Activated T-cell treated with anti-CD3 and anti-CD28 coated beads, Interleukin-2, amount 50 U/mL, for 24 hours (primary cell): ENCODE data around the gene WEE1.
"Not testable (repeated sequence)": the region's sequence is repeated elsewhere in the genome, so short reads cannot be mapped to it uniquely, and the experiment has no call there.

ENCODE experiments used
- DNase-seq: peaks from one replicate; pipeline ENCODE4 v3.0.0-alpha.2; 2020
- H3K27ac Mint-ChIP-seq: 2 replicates; pipeline ENCODE4 v1.8.0; 2020; ENCODE audit warnings: mild to moderate bottlenecking, mixed read lengths
- H3K27me3 Mint-ChIP-seq: 2 replicates; pipeline ENCODE4 v1.8.0; 2020; ENCODE audit warnings: mixed read lengths
- H3K36me3 Mint-ChIP-seq: 2 replicates; pipeline ENCODE4 v1.8.0; 2020; ENCODE audit warnings: low read depth, mixed read lengths
- H3K4me1 Mint-ChIP-seq: 2 replicates; pipeline ENCODE4 v1.8.0; 2020; ENCODE audit warnings: low read depth, mixed read lengths
- H3K4me3 Mint-ChIP-seq: 2 replicates; pipeline ENCODE4 v1.8.0; 2020; ENCODE audit warnings: mild to moderate bottlenecking, moderate library complexity, mixed read lengths
- H3K9me3 Mint-ChIP-seq: 2 replicates; pipeline ENCODE4 v1.8.0; 2020; ENCODE audit warnings: mixed read lengths

The WEE1 gene

DNA sequence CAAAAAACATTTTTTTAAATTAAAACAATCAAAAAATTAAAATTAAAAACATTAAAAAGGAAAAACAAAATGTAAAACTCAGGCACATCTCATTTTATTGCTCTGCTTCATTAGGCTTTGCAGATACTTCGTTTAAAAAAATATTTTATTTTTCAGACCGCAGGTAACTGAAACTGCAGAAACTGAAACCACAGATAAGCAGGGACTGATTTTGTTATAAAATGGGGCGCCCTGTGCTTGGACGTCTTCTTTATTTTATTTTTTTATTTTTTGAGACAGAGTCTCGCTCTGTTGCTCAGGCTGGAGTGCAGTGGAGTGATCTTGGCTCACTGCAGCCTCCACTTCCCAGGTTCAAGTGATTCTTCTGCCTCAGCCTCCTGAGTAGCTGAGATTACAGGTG is 24.3 kb upstream of the WEE1 start:
- H3K9me3 Mint-ChIP-seq, H3K27ac Mint-ChIP-seq, H3K36me3 Mint-ChIP-seq, H3K4me3 Mint-ChIP-seq, H3K4me1 Mint-ChIP-seq, H3K27me3 Mint-ChIP-seq, DNase-seq: not testable (repeated sequence)

DNA sequence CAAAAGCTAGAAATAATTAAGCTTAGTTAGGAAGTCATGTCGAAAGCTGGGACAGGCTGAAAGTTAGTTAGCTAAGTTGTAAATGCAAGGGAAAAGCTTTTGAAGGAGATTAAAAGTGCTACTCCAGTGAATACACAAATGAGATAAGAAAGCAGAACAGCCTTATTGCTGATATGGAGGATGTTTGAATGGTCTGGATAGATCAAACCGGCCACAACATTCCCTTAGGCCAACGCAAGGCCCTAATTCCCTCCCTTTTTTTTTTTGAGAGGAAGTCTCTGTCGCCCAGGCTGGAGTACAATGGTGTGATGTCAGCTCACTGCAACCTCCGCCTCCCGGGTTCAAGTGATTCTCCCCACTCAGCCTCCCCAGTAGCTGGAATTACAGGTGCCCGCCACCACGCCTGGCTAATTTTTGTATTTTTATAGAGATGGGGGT is 23.3 kb upstream of the WEE1 start:
- Mint-ChIP-seq H3K27me3 (no peaks in the 10 kb centered on the region), H3K36me3 (peaks cover 7% of the 10 kb centered on the region), H3K9me3 (no peaks in the 10 kb centered on the region), H3K4me3 (no peak overlapping the region), H3K4me1 (no peaks in the 10 kb centered on the region), H3K27ac (no peak overlapping the region)
- DNase-seq = no peak

DNA sequence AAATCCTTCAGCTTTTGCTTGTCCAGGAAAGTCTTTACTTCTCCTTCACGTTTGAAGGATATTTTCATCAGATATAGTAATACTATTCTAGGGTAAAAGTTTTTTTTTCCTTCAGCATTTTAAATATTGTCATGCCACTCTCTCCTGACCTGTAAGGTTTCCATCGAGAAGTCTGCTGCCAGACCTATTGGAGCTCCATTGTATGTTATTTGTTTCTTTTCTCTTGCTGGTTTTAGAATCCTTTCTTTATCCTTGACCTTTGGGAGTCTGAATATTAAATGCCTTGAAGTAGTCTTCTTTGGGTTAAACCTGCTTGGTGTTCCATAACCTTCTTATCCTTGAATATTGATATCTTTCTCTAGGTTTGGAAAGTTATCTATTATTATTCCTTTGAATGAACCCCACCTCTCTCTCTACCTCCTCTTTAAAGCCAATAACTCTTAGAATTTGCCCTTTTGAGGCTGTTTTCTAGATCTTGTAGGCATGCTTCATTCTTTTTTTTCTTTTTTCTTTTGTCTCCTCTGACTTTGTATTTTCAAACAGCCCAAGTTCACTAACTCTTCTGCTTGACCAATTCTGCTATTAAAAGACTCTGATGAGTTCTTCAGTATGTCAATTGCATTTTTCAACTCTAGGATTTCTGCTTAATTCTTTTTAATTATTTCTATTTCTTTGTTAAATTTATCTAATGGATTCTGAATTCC is 12.0 kb upstream of the WEE1 start:
- Mint-ChIP-seq H3K27ac (no peak overlapping the region), H3K27me3 (no peaks in the 10 kb centered on the region), H3K9me3 (peaks cover 12% of the 10 kb centered on the region), H3K36me3 (peaks cover 9% of the 10 kb centered on the region), H3K4me3 (no peak overlapping the region), H3K4me1 (peaks cover 14% of the 10 kb centered on the region)
- DNase-seq = no peak

DNA sequence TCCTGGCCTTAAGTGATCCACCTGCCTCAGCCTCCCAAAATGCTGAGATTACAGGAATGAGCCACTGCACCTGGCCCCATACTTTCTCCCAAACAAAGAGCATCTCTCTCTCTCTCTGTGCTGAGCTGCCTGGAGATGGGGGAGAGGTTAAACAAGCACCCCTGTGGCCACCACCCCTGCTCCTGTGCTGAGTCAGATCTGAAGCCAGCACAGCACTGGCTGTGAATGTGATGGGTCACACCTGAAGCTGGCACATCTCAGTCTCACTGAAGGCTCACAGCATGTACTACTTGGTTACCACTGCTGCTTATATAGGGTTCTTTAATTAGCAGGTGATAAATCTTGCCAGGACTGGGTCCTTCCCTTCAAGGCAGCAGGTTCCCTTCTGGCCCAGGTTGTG is 10.8 kb upstream of the WEE1 start:
- H3K4me1 Mint-ChIP-seq = peaks cover 21% of the 10 kb centered on the region
- peaks cover 6% of the 10 kb centered on the region for H3K36me3 Mint-ChIP-seq
- peaks cover 12% of the 10 kb centered on the region for H3K9me3 Mint-ChIP-seq
- no peaks in the 10 kb centered on the region for H3K27me3 Mint-ChIP-seq
- DNase-seq = no peak
- H3K4me3 Mint-ChIP-seq = no peak overlapping the region
- no peak overlapping the region for H3K27ac Mint-ChIP-seq

DNA sequence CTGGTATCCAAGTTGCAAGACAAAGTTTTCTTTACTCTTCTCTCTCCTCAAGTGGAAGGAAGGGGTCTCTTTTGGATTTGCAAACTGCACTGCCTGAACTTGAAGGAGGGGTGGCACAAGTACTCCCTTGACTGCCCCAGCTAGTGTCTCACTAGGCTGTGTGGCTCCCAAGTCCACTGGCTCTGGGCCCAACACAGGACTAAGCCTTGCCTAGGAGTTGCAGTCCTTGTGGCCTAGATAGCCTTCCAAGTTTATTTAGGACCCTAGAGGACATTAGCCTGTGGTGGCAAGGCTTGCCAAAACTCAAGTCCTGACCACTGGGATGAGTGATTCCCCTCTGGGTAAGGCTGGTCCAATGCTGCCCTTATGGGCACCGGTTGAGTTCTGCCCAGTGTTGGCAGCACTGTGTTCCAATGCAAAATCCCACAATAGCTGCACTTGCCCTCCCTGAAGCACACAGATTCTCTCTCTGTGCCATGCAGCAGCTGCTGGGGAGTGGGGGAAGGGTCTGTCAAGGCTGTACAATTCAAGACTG is 10.2 kb upstream of the WEE1 start:
- Mint-ChIP-seq H3K9me3 (peaks cover 12% of the 10 kb centered on the region), H3K27ac (no peak overlapping the region), H3K36me3 (peaks cover 6% of the 10 kb centered on the region), H3K4me1 (peaks cover 21% of the 10 kb centered on the region), H3K27me3 (no peaks in the 10 kb centered on the region), H3K4me3 (no peak overlapping the region)
- no peak for DNase-seq

DNA sequence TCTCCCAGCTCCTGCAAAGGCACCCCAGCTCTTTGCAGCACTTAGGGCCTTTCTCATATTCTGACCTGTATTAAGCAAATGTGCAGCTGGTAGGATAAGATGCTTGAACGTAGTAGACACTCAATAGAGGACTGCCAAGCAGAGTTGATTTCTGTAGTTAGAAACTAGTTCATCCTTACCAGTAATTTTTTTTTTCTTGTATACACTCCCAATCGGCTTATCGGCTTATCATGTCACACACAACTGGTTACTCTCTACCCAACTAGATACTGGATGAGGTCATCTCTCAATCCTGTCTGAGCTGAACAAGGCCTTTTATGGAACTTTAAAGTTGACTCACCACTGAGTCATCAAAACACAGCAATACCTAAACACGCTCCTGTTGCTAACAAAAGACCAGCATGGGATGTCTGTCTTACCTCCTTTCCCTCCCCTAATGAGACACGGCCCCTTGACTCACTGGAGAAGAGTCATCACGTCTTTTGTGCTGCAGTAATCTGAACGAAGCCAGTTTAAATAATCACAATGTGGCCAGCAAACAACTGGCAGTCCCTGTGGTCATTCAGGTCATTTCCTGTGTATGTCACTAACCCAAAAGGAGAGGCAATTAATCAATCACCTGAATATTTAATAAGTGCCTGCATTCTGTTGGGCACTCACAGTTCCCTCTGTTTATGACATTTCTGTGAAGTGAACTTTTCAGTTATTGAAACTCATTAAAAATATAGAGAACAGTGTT is 7.5 kb upstream of the WEE1 start:
- peak overlapping the region; percentile 89 for H3K27ac Mint-ChIP-seq
- peaks cover 2% of the 10 kb centered on the region for H3K36me3 Mint-ChIP-seq
- peak overlapping the region; percentile 32 for H3K4me3 Mint-ChIP-seq
- peak; percentile 41 for DNase-seq
- no peaks in the 10 kb centered on the region for H3K27me3 Mint-ChIP-seq
- H3K4me1 Mint-ChIP-seq = peaks cover 29% of the 10 kb centered on the region
- H3K9me3 Mint-ChIP-seq = peaks cover 7% of the 10 kb centered on the region

DNA sequence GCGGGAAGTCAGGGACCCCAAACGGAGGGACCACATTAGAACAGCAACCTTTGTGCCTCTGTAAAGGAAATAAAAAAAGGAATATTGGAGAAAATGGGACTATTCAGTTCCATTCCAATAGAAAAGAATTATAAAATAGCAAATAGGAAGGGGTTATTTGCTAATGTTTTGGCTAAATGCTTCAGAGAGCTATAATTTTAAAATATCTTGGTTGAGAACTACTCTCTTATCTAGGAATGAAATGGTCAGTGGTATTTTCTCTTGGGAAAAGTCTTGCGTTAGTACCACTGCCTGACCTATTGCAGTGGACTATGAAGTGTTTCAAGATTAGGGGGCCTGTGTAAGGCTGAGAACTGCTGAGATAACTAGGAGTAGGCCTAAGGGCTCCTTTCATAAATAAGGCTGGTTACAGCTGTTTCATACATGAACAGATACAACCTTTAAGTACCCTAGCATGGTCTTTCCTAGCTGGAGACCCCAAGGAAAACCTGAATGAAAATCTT is 6.9 kb upstream of the WEE1 start:
- no peaks in the 10 kb centered on the region for H3K27me3 Mint-ChIP-seq
- H3K36me3 Mint-ChIP-seq = no peaks in the 10 kb centered on the region
- peaks cover under 1% of the 10 kb centered on the region for H3K9me3 Mint-ChIP-seq
- H3K4me1 Mint-ChIP-seq = peaks cover 29% of the 10 kb centered on the region
- H3K4me3 Mint-ChIP-seq = no peak overlapping the region
- DNase-seq = no peak
- H3K27ac Mint-ChIP-seq = peak overlapping the region; percentile 89

DNA sequence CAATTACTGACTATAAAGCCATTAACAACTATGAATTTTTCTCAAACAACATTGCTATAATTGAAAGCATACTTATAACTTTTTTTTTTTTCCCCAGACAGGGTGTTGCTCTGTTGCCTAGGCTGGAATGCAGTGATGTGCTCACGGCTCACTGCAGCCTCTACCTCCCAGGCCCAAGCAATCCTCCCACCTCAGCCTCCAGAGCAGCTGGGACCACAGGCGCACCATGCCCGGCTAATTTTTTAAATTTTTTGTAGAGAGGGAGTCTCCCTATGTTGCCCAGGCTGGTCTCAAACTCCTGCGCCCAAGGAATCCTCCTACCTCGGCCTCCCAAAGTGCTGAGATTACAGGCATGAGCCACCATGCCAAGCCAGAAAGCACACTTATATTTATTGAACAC is 6.1 kb upstream of the WEE1 start:
- H3K27me3 Mint-ChIP-seq = no peaks in the 10 kb centered on the region
- H3K4me3 Mint-ChIP-seq = no peak overlapping the region
- no peaks in the 10 kb centered on the region for H3K9me3 Mint-ChIP-seq
- H3K4me1 Mint-ChIP-seq = peaks cover 32% of the 10 kb centered on the region
- no peak for DNase-seq
- H3K36me3 Mint-ChIP-seq = no peaks in the 10 kb centered on the region
- H3K27ac Mint-ChIP-seq = no peak overlapping the region

DNA sequence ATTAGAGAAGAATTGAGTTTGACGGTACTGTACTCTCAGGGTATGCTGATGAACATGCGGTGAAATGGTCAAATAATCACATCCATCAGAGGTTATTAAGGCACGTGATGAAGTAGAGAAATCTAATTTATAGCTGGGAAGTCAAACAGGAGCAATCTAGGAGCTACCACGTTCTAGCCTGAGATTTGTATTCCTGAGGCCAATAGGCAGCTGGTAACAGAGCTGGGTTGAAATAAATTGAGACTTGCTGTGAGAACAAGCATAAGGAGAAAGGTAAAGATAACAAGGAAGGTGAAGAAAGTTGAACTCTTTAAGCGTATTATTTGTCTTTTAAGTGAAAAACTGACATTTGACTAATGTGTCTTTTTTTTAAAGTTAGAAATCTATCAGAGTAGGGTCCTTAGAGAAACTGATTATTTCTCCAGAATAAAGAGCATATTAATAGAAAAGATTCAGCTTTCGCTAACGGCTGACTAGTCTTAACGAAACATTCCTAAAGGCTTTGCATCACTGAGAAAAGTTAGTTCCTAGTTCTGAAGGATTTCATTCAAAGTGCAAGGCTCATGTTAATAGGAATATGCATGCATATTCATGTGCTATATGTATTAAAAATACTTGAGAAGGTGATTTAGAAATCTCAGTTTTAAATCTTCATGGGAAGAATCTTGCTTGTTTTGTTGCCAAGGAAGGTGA is 5.2 kb upstream of the WEE1 start:
- Mint-ChIP-seq H3K27ac (no peak overlapping the region), H3K9me3 (no peaks in the 10 kb centered on the region), H3K36me3 (no peaks in the 10 kb centered on the region), H3K27me3 (no peaks in the 10 kb centered on the region), H3K4me3 (no peak overlapping the region), H3K4me1 (peaks cover 37% of the 10 kb centered on the region)
- DNase-seq = no peak

DNA sequence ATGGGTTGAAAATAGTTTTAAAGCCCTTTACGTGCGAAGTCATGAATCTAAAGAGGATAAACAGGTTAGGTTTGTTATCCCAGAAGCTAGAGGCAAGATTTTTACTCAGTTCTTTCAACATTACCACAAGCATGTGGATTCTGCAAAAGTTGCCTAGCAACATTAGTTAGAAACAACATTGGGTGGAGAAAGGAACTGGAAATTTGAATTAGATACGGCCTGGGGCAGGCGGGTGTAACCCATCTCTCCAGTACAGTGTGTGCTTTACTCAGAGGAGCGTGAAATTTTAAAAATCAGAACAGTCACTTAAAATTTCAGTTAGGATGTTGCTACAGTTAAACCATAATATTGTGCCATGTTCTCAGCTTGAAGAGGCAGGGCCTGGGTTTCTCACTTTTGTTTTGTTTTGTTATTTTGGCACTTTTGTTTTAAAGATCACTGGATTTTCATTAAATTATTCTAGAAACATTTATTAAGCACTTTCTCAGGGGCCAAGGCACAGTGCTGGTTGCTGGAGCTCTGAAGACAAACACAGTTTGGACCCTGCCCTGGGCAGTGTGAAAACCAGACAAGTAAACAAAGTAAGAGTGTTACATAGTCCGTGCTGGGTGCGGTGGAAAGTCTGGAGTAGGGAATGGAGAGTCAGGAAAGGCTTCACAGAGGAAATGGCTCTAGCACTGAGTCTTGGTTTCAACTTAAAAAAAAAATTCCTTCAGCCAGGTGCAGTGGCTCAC is 4.4 kb upstream of the WEE1 start:
- Mint-ChIP-seq H3K27me3 (no peaks in the 10 kb centered on the region), H3K36me3 (peaks cover 2% of the 10 kb centered on the region), H3K9me3 (no peaks in the 10 kb centered on the region), H3K4me3 (no peak overlapping the region), H3K27ac (no peak overlapping the region), H3K4me1 (peaks cover 37% of the 10 kb centered on the region)
- DNase-seq = no peak

DNA sequence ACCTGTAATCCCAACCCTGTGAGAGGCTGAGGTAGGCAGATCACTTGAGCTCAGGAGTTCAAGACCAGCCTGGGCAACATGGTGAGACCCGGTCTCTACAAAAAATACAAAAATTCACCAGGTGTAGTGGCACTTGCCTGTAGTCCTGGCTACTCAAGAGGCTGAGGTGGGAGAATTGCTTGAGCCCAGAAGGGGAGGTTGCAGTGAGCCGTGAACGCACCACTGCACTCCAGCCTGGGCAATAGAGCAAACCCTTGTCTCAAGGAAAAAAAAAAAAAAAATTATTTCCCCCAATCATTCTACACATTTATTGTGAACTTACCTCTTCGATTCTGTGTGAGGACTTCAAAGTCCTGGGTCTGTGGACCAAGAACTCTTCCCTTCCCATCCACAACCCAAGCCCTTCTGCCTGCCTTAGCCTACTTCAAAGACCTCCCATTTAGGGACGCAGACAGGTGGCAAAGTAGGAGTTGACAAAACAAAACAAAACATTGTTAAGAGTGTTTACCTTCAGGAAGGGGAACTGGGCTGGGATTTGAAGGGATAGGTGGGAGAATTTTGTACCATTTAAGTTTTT is 3.8 kb upstream of the WEE1 start:
- peaks cover 4% of the 10 kb centered on the region for H3K36me3 Mint-ChIP-seq
- DNase-seq = no peak
- no peak overlapping the region for H3K27ac Mint-ChIP-seq
- no peaks in the 10 kb centered on the region for H3K9me3 Mint-ChIP-seq
- H3K4me3 Mint-ChIP-seq = no peak overlapping the region
- peaks cover under 1% of the 10 kb centered on the region for H3K27me3 Mint-ChIP-seq
- peaks cover 37% of the 10 kb centered on the region for H3K4me1 Mint-ChIP-seq

DNA sequence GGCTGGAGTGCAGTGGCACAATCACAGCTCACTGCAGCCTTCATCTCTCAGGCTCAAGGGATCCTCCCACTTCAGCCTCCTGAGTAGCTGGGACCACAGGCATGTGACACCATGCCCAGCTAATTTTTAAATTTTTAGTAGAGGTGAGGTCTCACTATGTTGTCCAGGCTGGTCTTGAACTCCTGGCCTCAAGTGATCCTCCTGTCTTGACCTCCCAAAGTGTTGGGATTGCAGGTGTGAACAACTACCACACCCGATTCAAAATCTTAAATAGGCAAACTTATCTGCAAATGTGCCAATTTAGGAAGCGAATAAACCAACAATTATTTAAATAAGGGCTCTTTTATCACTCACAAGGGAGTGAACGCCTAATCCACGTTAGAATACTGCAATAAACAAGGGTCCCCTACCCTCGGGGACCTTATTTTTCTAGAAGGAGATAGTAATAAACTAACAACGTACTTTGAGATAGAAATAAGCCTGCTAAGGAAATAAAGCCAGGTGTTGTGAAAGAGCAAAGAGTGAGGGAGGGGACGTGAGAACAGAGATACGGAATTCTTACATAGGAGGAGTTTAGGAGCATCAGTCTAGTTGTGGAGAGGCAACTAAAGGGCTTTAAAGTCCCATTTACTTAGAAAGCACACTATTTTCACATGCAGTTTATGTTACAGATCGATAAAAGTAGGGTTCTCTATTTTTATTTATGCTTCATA is 3.0 kb upstream of the WEE1 start:
- Mint-ChIP-seq H3K4me3 (no peak overlapping the region), H3K4me1 (peaks cover 37% of the 10 kb centered on the region), H3K27me3 (peaks cover 8% of the 10 kb centered on the region), H3K36me3 (peaks cover 12% of the 10 kb centered on the region), H3K9me3 (no peaks in the 10 kb centered on the region), H3K27ac (no peak overlapping the region)
- DNase-seq = no peak

DNA sequence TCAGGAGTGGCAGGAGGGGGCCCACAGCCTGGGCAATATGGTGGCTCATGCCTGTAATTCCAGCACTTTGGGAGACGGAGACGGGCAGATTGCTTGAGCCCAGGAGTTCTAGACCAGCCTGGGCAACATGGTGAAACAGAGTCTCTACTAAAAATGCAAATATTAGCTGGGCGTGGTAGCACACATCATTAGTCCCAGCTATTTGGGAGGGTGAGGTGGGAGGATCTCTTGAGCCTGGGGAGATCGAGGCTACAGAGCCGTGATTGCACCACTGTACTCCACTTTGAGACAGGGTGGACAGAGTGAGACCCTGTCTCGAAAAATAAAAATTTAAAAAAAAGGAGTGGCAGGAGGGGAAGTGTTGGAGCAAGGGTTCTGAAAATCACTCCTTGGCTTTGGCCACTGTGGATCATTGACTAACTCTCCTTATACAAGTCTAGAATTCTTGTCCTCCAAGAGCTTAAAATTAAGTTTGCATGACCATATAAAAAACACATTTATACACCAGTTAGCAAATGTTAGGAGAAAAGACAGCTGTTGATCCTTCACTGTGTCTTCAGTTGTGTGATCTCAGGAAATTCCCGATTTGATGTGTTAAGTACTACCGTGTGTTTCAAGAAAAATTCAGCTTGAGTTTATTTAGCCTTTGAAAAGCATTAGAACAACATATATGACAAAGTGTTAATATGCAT is 2.3 kb upstream of the WEE1 start:
- Mint-ChIP-seq H3K36me3 (peaks cover 19% of the 10 kb centered on the region), H3K4me3 (no peak overlapping the region)
- no peak for DNase-seq

More for the DNA sequence above, 2.3 kb upstream of the WEE1 start:
- Mint-ChIP-seq H3K4me1 (peaks cover 37% of the 10 kb centered on the region), H3K9me3 (no peaks in the 10 kb centered on the region), H3K27ac (no peak overlapping the region), H3K27me3 (peaks cover 8% of the 10 kb centered on the region)
